Thyroid gland (tissue), 4 donors: Measurements from ENCODE around the gene ARHGEF16.

Experiments
- POLR2A ChIP-seq, 2 donors: fragments of 450-650 bp; IDR thresholded peaks; one replicate each; pipeline ENCODE4 v1.6.1; 2017; ENCODE audit warnings: antibody characterized with exemption in 2 of 2, mild to moderate bottlenecking in 2 of 2, moderate library complexity in 1 of 2
- TF ChIP-seq, protein P1 (sequence below), 6 experiments: fragments of 200-600 bp in 3 of 6; fragments of 450-650 bp in 3 of 6; sonication (generic) in 3 of 6; IDR thresholded peaks; one replicate each; pipeline ENCODE4 v1.5.1; 2016 to 2019; ENCODE audit warnings: antibody characterized with exemption in 6 of 6, mild to moderate bottlenecking in 2 of 6, inconsistent platforms in 1 of 6, moderate library complexity in 1 of 6

DNA sequence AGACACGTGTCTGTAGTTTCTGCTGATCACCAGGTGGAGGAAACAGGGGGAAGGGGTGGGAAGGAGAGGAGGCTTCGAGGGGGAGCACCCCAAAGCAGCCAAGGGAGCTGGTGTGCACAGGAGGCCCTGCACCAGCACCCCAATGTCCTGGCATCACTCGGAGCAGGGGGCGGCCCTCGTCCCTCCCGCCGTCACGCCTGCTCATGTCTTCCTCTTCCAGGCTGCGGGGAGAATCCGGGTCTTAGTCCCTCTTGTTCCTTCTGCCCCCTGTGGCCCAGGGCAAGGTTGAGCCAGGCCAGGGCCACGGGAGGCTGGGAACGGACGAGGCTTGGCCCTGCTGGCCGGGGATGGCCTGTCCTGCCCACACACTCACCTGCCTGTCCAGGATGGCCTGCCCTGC, 21.4 kb upstream of the ARHGEF16 start:
- TF ChIP-seq, protein P1, sequence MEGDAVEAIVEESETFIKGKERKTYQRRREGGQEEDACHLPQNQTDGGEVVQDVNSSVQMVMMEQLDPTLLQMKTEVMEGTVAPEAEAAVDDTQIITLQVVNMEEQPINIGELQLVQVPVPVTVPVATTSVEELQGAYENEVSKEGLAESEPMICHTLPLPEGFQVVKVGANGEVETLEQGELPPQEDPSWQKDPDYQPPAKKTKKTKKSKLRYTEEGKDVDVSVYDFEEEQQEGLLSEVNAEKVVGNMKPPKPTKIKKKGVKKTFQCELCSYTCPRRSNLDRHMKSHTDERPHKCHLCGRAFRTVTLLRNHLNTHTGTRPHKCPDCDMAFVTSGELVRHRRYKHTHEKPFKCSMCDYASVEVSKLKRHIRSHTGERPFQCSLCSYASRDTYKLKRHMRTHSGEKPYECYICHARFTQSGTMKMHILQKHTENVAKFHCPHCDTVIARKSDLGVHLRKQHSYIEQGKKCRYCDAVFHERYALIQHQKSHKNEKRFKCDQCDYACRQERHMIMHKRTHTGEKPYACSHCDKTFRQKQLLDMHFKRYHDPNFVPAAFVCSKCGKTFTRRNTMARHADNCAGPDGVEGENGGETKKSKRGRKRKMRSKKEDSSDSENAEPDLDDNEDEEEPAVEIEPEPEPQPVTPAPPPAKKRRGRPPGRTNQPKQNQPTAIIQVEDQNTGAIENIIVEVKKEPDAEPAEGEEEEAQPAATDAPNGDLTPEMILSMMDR (IDR thresholded peaks at IDR 0.05), result no peak
- TF ChIP-seq POLR2A (IDR thresholded peaks at IDR 0.05), result no peak
